ENCODE results near the gene NLRP1. TPM values are rescaled to one million over a fixed set of nuclear protein-coding genes. Genes with fewer than 3 reads are reported as not detected.

Gene NLRP1
- total and polyA plus RNA-seq, 2 experiments from 2014 or later: 17.5 to 33.4 TPM

GRCh38 chr17:5558815-5559785 lies 25.2 kb downstream of the NLRP1 start:
- H3K79me2 ChIP-seq (ENCODE audit: insufficient read depth): peaks cover 87% of the 10 kb centered on the region
- no peaks in the 10 kb centered on the region for H3K9me3 ChIP-seq (ENCODE audit: low read depth)
- H3K27ac ChIP-seq: no peak overlapping the region
- no peaks in the 10 kb centered on the region; the same call in 1 of the 2 replicates for H4K20me1 ChIP-seq (ENCODE audit: insufficient read depth)
- DNase-seq: no peak
- H2AFZ ChIP-seq: no peak overlapping the region
- 96% methylated on average over 16 of the region's 16 CpGs for WGBS, 2 experiments (ENCODE audit: low coverage in 1 of 2, low lambda C conversion rate in 2 of 2, missing lambda C conversion rate in 2 of 2)
- no peak for TF ChIP-seq EZH2phosphoT487 (IDR thresholded peaks at IDR 0.05; ENCODE audit: insufficient read depth, low read depth)
- no peak for TF ChIP-seq EZH2 (IDR thresholded peaks at IDR 0.05; ENCODE audit: insufficient read depth, poor library complexity, severe bottlenecking)
- H3K4me2 ChIP-seq (ENCODE audit: unreplicated experiment): no peak overlapping the region
- peaks cover 7% of the 10 kb centered on the region; the same call in 1 of the 2 replicates for H3K36me3 ChIP-seq (ENCODE audit: low read depth)
- no peak overlapping the region for H3K9ac ChIP-seq
- in situ Hi-C loops (cut with MboI): loop anchor here (25.0 kb wide), 1 partner anchor 97 kb away; the partner anchor contains the start of gene DHX33
- H3F3A ChIP-seq (ENCODE audit: insufficient read depth): peaks cover 13% of the 10 kb centered on the region
- H3K4me3 ChIP-seq: no peak overlapping the region
- H3K27me3 ChIP-seq (replicated peaks; ENCODE audit: insufficient read depth): no peaks in the 10 kb centered on the region
- peaks cover 33% of the 10 kb centered on the region for H3K4me1 ChIP-seq (ENCODE audit: insufficient read depth)
- no peaks in the 10 kb centered on the region for H3K9me2 ChIP-seq (ENCODE audit: insufficient read depth)

GRCh38 chr17:5557990-5558389 lies 26.3 kb downstream of the NLRP1 start:
- no peaks in the 10 kb centered on the region for H3K9me3 ChIP-seq (ENCODE audit: low read depth)
- H3F3A ChIP-seq (ENCODE audit: insufficient read depth): peaks cover 5% of the 10 kb centered on the region; the same call in 1 of the 2 replicates
- H3K36me3 ChIP-seq (ENCODE audit: low read depth): peaks cover 8% of the 10 kb centered on the region; the same call in 1 of the 2 replicates
- H2AFZ ChIP-seq: no peak overlapping the region
- peaks cover 24% of the 10 kb centered on the region for H3K4me1 ChIP-seq (ENCODE audit: insufficient read depth)
- WGBS, 2 experiments (ENCODE audit: low coverage in 1 of 2, low lambda C conversion rate in 2 of 2, missing lambda C conversion rate in 2 of 2): 95 to 98% methylated on average over 6 of the region's 6 CpGs
- no peaks in the 10 kb centered on the region for H3K9me2 ChIP-seq (ENCODE audit: insufficient read depth)
- H3K4me2 ChIP-seq (ENCODE audit: unreplicated experiment): peak overlapping the region; percentile 44
- H3K9ac ChIP-seq: no peak overlapping the region
- no peaks in the 10 kb centered on the region for H3K27me3 ChIP-seq (replicated peaks; ENCODE audit: insufficient read depth)
- DNase-seq: no peak
- TF ChIP-seq EZH2phosphoT487 (IDR thresholded peaks at IDR 0.05; ENCODE audit: insufficient read depth, low read depth) (no peak), EZH2 (IDR thresholded peaks at IDR 0.05; ENCODE audit: insufficient read depth, poor library complexity, severe bottlenecking) (no peak)
- no peak overlapping the region for H3K4me3 ChIP-seq
- H3K79me2 ChIP-seq (ENCODE audit: insufficient read depth): peaks cover 93% of the 10 kb centered on the region
- in situ Hi-C loops (cut with MboI): loop anchor here (25.0 kb wide), 1 partner anchor 96 kb away; the partner anchor contains the start of gene DHX33
- peak overlapping the region; percentile 43; the same call in 1 of the 2 replicates for H3K27ac ChIP-seq
- no peaks in the 10 kb centered on the region; the same call in 1 of the 2 replicates for H4K20me1 ChIP-seq (ENCODE audit: insufficient read depth)

GRCh38 chr17:5557485-5557884 lies 26.8 kb downstream of the NLRP1 start:
- peaks cover 13% of the 10 kb centered on the region for H3K36me3 ChIP-seq (ENCODE audit: low read depth)
- peaks cover 21% of the 10 kb centered on the region for H3K4me1 ChIP-seq (ENCODE audit: insufficient read depth)
- 37 to 44% methylated on average over 8 of the region's 8 CpGs for WGBS, 2 experiments (ENCODE audit: low coverage in 1 of 2, low lambda C conversion rate in 2 of 2, missing lambda C conversion rate in 2 of 2)
- H3K27ac ChIP-seq: peak overlapping the region; percentile 43
- H2AFZ ChIP-seq: no peak overlapping the region
- TF ChIP-seq EZH2phosphoT487 (IDR thresholded peaks at IDR 0.05; ENCODE audit: insufficient read depth, low read depth): no peak
- no peak for TF ChIP-seq EZH2 (IDR thresholded peaks at IDR 0.05; ENCODE audit: insufficient read depth, poor library complexity, severe bottlenecking)
- peak; percentile 63 for DNase-seq
- H3K4me2 ChIP-seq (ENCODE audit: unreplicated experiment): peak overlapping the region; percentile 44
- no peaks in the 10 kb centered on the region for H3K9me3 ChIP-seq (ENCODE audit: low read depth)
- in situ Hi-C loops (cut with MboI): loop anchor here (25.0 kb wide), 1 partner anchor 95 kb away; the partner anchor contains the start of gene DHX33
- no peaks in the 10 kb centered on the region for H3K9me2 ChIP-seq (ENCODE audit: insufficient read depth)
- no peak overlapping the region for H3K9ac ChIP-seq
- H3F3A ChIP-seq (ENCODE audit: insufficient read depth): peaks cover 5% of the 10 kb centered on the region; the same call in 1 of the 2 replicates
- no peaks in the 10 kb centered on the region; the same call in 1 of the 2 replicates for H4K20me1 ChIP-seq (ENCODE audit: insufficient read depth)
- H3K4me3 ChIP-seq: no peak overlapping the region
- H3K27me3 ChIP-seq (replicated peaks; ENCODE audit: insufficient read depth): no peaks in the 10 kb centered on the region
- peaks cover 93% of the 10 kb centered on the region for H3K79me2 ChIP-seq (ENCODE audit: insufficient read depth)

GRCh38 chr17:5555254-5555653 lies 29.1 kb downstream of the NLRP1 start:
- H3K9ac ChIP-seq: peak overlapping the region; percentile 30; the same call in 1 of the 2 replicates
- H3K4me1 ChIP-seq (ENCODE audit: insufficient read depth): peaks cover 21% of the 10 kb centered on the region
- no peak overlapping the region for H2AFZ ChIP-seq
- peak overlapping the region; percentile 28 for H3K4me2 ChIP-seq (ENCODE audit: unreplicated experiment)
- H4K20me1 ChIP-seq (ENCODE audit: insufficient read depth): no peaks in the 10 kb centered on the region; the same call in 1 of the 2 replicates
- WGBS, 2 experiments (ENCODE audit: low coverage in 1 of 2, low lambda C conversion rate in 2 of 2, missing lambda C conversion rate in 2 of 2): 58 to 61% methylated on average over 3 of the region's 3 CpGs
- H3K27me3 ChIP-seq (replicated peaks; ENCODE audit: insufficient read depth): no peaks in the 10 kb centered on the region
- DNase-seq: peak; percentile 88
- no peaks in the 10 kb centered on the region for H3K9me3 ChIP-seq (ENCODE audit: low read depth)
- peaks cover 29% of the 10 kb centered on the region for H3K36me3 ChIP-seq (ENCODE audit: low read depth)
- TF ChIP-seq EZH2 (IDR thresholded peaks at IDR 0.05; ENCODE audit: insufficient read depth, poor library complexity, severe bottlenecking): no peak
- TF ChIP-seq EZH2phosphoT487 (IDR thresholded peaks at IDR 0.05; ENCODE audit: insufficient read depth, low read depth): no peak
- H3K9me2 ChIP-seq (ENCODE audit: insufficient read depth): no peaks in the 10 kb centered on the region
- peak overlapping the region; percentile 75 for H3K27ac ChIP-seq
- no peak overlapping the region for H3K4me3 ChIP-seq
- H3F3A ChIP-seq (ENCODE audit: insufficient read depth): peaks cover 5% of the 10 kb centered on the region; the same call in 1 of the 2 replicates
- in situ Hi-C loops (cut with MboI): loop anchor here (25.0 kb wide), 1 partner anchor 93 kb away; the partner anchor contains the start of gene DHX33
- peaks cover 77% of the 10 kb centered on the region for H3K79me2 ChIP-seq (ENCODE audit: insufficient read depth)

Data from GM23248 (cell line).